ENCODE measurements around the gene PPM1G.

The PPM1G gene

GRCh38 chr2:27377618-27378095 is 31.7 kb downstream of the PPM1G start:
- TF ChIP-seq POLR2AphosphoS5 (IDR thresholded peaks at IDR 0.05; ENCODE audit: low read depth): peak; percentile 56; the same call in 1 of the 2 replicates
- TF ChIP-seq, protein P1, sequence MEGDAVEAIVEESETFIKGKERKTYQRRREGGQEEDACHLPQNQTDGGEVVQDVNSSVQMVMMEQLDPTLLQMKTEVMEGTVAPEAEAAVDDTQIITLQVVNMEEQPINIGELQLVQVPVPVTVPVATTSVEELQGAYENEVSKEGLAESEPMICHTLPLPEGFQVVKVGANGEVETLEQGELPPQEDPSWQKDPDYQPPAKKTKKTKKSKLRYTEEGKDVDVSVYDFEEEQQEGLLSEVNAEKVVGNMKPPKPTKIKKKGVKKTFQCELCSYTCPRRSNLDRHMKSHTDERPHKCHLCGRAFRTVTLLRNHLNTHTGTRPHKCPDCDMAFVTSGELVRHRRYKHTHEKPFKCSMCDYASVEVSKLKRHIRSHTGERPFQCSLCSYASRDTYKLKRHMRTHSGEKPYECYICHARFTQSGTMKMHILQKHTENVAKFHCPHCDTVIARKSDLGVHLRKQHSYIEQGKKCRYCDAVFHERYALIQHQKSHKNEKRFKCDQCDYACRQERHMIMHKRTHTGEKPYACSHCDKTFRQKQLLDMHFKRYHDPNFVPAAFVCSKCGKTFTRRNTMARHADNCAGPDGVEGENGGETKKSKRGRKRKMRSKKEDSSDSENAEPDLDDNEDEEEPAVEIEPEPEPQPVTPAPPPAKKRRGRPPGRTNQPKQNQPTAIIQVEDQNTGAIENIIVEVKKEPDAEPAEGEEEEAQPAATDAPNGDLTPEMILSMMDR (IDR thresholded peaks at IDR 0.05; ENCODE audit: insufficient read depth, low read length): no peak
- no peak for TF ChIP-seq SPI1 (IDR thresholded peaks at IDR 0.05; ENCODE audit: borderline replicate concordance, low read depth)
- no peak for TF ChIP-seq GABPA (IDR thresholded peaks at IDR 0.05; ENCODE audit: low read depth)
- no peak for DNase-seq (ENCODE audit: low read depth in 1 of 2, low spot score in 1 of 2)
- no peak overlapping the region for H3K4me3 ChIP-seq (replicated peaks; ENCODE audit: insufficient read depth, low read length)
- H3K27ac ChIP-seq (replicated peaks): no peak overlapping the region
- no peaks in the 10 kb centered on the region for H3K27me3 ChIP-seq (ENCODE audit: insufficient read depth, poor library complexity, severe bottlenecking)

DNA sequence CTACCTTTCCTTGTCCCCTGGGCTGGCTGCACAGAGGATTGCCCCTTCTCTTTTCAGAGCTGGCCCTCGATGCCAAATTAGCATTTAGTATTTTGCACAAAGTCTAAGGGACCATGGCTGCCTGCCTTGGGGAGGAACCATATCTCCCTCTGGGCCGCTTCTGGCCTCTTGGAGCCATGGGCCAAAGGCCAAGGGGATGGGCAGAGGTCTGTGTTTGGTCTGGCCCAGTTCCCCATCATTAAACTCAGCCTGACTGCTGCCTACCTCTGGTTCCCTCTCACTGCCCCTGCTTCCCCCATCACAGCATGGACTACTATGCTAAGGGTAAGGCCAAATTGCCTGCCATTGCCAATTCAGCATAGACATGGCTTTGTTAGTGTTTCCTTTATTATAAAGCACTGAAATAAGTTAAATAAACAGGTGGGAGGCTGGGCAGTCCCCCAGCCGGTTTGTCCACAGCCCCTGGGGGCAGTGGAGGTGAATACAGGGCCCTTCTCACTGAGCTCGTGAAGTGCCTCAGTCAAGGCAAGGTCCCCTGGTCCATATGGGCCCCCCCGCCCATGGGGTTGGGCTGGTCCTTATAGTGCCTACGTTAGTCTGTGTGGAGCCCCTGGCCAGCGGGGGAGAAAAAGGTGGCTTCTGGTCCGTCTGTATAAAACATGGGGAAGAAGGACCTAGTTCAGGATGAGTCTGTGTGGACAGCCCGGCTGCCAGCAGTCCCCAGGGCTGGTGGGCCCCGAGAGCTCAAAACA is 32.3 kb downstream of the PPM1G start:
- H3K27ac ChIP-seq (replicated peaks): no peak overlapping the region
- H3K4me3 ChIP-seq (replicated peaks; ENCODE audit: insufficient read depth, low read length): no peak overlapping the region
- no peak for DNase-seq (ENCODE audit: low read depth in 1 of 2, low spot score in 1 of 2)
- H3K27me3 ChIP-seq (ENCODE audit: insufficient read depth, poor library complexity, severe bottlenecking): no peaks in the 10 kb centered on the region
- TF ChIP-seq, protein P2, sequence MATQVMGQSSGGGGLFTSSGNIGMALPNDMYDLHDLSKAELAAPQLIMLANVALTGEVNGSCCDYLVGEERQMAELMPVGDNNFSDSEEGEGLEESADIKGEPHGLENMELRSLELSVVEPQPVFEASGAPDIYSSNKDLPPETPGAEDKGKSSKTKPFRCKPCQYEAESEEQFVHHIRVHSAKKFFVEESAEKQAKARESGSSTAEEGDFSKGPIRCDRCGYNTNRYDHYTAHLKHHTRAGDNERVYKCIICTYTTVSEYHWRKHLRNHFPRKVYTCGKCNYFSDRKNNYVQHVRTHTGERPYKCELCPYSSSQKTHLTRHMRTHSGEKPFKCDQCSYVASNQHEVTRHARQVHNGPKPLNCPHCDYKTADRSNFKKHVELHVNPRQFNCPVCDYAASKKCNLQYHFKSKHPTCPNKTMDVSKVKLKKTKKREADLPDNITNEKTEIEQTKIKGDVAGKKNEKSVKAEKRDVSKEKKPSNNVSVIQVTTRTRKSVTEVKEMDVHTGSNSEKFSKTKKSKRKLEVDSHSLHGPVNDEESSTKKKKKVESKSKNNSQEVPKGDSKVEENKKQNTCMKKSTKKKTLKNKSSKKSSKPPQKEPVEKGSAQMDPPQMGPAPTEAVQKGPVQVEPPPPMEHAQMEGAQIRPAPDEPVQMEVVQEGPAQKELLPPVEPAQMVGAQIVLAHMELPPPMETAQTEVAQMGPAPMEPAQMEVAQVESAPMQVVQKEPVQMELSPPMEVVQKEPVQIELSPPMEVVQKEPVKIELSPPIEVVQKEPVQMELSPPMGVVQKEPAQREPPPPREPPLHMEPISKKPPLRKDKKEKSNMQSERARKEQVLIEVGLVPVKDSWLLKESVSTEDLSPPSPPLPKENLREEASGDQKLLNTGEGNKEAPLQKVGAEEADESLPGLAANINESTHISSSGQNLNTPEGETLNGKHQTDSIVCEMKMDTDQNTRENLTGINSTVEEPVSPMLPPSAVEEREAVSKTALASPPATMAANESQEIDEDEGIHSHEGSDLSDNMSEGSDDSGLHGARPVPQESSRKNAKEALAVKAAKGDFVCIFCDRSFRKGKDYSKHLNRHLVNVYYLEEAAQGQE (IDR thresholded peaks at IDR 0.05; ENCODE audit: insufficient replicate concordance, low read depth): no peak
- TF ChIP-seq SPI1 (IDR thresholded peaks at IDR 0.05; ENCODE audit: borderline replicate concordance, low read depth) (no peak), POLR2AphosphoS5 (IDR thresholded peaks at IDR 0.05; ENCODE audit: low read depth) (peak; percentile 17)

DNA sequence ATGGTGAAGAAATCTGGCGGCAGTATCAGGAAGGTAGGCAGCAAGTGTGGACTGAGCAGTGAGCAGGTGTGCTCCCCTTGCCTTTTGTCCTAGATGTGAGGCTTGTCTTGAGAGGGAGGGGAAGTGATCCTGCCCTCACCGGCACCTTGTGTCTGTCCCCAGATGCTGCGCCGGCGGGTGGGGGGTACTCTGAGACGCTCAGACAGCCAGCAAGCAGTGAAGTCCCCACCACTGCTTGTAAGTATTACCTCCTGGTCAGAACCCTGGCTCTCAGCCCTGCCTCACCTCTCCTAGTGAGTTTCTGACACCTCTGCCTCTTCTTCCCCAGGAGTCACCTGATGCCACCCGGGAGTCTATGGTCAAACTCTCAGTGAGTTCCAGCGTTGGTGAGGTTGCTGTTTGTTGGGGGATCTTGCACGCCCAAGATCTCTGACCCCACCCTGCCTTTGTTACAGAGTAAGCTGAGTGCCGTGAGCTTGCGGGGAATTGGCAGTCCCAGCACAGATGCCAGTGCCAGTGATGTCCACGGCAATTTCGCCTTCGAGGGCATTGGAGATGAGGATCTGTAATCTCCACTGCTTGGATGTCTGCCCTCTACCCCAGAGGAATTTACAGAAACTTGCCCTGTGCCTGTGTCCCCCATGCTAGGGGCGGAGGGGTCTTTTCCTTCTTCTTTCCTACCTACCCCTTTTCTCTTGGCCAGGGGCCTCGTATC is 33.1 kb downstream of the PPM1G start:
- Histone ChIP-seq H3K27ac (replicated peaks) (no peak overlapping the region), H3K4me3 (replicated peaks; ENCODE audit: insufficient read depth, low read length) (no peak overlapping the region), H3K27me3 (ENCODE audit: insufficient read depth, poor library complexity, severe bottlenecking) (no peaks in the 10 kb centered on the region)
- TF ChIP-seq, protein P2 (IDR thresholded peaks at IDR 0.05; ENCODE audit: insufficient replicate concordance, low read depth): no peak
- TF ChIP-seq GABPA (IDR thresholded peaks at IDR 0.05; ENCODE audit: low read depth) (no peak), POLR2AphosphoS5 (IDR thresholded peaks at IDR 0.05; ENCODE audit: low read depth) (no peak), SPI1 (IDR thresholded peaks at IDR 0.05; ENCODE audit: borderline replicate concordance, low read depth) (no peak)
- TF ChIP-seq, protein P1 (IDR thresholded peaks at IDR 0.05; ENCODE audit: insufficient read depth, low read length): no peak
- DNase-seq (ENCODE audit: low read depth in 1 of 2, low spot score in 1 of 2): no peak

- H3K4me3 ChIP-seq (replicated peaks; ENCODE audit: insufficient read depth, low read length): no peak overlapping the region
- TF ChIP-seq POLR2AphosphoS5 (IDR thresholded peaks at IDR 0.05; ENCODE audit: low read depth) (no peak), SPI1 (IDR thresholded peaks at IDR 0.05; ENCODE audit: borderline replicate concordance, low read depth) (no peak), GABPA (IDR thresholded peaks at IDR 0.05; ENCODE audit: low read depth) (no peak)
- TF ChIP-seq, protein P1 (IDR thresholded peaks at IDR 0.05; ENCODE audit: insufficient read depth, low read length): no peak
- TF ChIP-seq, protein P2 (IDR thresholded peaks at IDR 0.05; ENCODE audit: insufficient replicate concordance, low read depth): no peak
- no peak for DNase-seq (ENCODE audit: low read depth in 1 of 2, low spot score in 1 of 2)
- H3K27me3 ChIP-seq (ENCODE audit: insufficient read depth, poor library complexity, severe bottlenecking): no peaks in the 10 kb centered on the region
- no peak overlapping the region for H3K27ac ChIP-seq (replicated peaks)
Observed at GRCh38 chr2:27375513-27376099, 33.8 kb downstream of the PPM1G start.
